ENCODE results near the gene LCE2C. TPM values are rescaled to one million over a fixed set of nuclear protein-coding genes. Genes with fewer than 3 reads are reported as not detected.

The LCE2C gene
- total RNA-seq, 1 experiment from 2014 or later: not detected

GRCh38 chr1:152673016-152673415 lies 2.1 kb upstream of the LCE2C start:
- Mint-ChIP-seq H3K27ac (no peak overlapping the region), H3K9me3 (peaks cover 92% of the 10 kb centered on the region), H3K4me1 (no peaks in the 10 kb centered on the region), H3K36me3 (peaks cover 84% of the 10 kb centered on the region), H3K27me3 (ENCODE audit: low read depth) (peaks cover 5% of the 10 kb centered on the region; the same call in 1 of the 2 replicates), H3K4me3 (no peak overlapping the region)
- ATAC-seq (no peak), DNase-seq (ENCODE audit: low spot score) (no peak)
- POLR2A ChIA-PET: no interaction called here
- CTCF ChIA-PET: no interaction called here
- no peak for TF ChIP-seq ESRRA (CRISPR knock-in tag; IDR thresholded peaks at IDR 0.05; ENCODE audit: borderline replicate concordance)
- TF ChIP-seq NFYB (CRISPR knock-in tag; conservative IDR thresholded peaks at IDR 0.05; ENCODE audit: low read depth): no peak
- TF ChIP-seq AR (CRISPR knock-in tag; IDR thresholded peaks at IDR 0.05): no peak
- TF ChIP-seq, protein P1, sequence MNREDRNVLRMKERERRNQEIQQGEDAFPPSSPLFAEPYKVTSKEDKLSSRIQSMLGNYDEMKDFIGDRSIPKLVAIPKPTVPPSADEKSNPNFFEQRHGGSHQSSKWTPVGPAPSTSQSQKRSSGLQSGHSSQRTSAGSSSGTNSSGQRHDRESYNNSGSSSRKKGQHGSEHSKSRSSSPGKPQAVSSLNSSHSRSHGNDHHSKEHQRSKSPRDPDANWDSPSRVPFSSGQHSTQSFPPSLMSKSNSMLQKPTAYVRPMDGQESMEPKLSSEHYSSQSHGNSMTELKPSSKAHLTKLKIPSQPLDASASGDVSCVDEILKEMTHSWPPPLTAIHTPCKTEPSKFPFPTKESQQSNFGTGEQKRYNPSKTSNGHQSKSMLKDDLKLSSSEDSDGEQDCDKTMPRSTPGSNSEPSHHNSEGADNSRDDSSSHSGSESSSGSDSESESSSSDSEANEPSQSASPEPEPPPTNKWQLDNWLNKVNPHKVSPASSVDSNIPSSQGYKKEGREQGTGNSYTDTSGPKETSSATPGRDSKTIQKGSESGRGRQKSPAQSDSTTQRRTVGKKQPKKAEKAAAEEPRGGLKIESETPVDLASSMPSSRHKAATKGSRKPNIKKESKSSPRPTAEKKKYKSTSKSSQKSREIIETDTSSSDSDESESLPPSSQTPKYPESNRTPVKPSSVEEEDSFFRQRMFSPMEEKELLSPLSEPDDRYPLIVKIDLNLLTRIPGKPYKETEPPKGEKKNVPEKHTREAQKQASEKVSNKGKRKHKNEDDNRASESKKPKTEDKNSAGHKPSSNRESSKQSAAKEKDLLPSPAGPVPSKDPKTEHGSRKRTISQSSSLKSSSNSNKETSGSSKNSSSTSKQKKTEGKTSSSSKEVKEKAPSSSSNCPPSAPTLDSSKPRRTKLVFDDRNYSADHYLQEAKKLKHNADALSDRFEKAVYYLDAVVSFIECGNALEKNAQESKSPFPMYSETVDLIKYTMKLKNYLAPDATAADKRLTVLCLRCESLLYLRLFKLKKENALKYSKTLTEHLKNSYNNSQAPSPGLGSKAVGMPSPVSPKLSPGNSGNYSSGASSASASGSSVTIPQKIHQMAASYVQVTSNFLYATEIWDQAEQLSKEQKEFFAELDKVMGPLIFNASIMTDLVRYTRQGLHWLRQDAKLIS (CRISPR knock-in tag; IDR thresholded peaks at IDR 0.05; ENCODE audit: borderline replicate concordance): no peak
- no peak for TF ChIP-seq IRF2 (CRISPR knock-in tag; IDR thresholded peaks at IDR 0.05; ENCODE audit: borderline replicate concordance, low read depth)
- no peak for TF ChIP-seq ZNF138 (CRISPR knock-in tag; conservative IDR thresholded peaks at IDR 0.05)
- TF ChIP-seq ZNF532 (CRISPR knock-in tag; IDR thresholded peaks at IDR 0.05; ENCODE audit: borderline replicate concordance): no peak
- TF ChIP-seq, protein P2, sequence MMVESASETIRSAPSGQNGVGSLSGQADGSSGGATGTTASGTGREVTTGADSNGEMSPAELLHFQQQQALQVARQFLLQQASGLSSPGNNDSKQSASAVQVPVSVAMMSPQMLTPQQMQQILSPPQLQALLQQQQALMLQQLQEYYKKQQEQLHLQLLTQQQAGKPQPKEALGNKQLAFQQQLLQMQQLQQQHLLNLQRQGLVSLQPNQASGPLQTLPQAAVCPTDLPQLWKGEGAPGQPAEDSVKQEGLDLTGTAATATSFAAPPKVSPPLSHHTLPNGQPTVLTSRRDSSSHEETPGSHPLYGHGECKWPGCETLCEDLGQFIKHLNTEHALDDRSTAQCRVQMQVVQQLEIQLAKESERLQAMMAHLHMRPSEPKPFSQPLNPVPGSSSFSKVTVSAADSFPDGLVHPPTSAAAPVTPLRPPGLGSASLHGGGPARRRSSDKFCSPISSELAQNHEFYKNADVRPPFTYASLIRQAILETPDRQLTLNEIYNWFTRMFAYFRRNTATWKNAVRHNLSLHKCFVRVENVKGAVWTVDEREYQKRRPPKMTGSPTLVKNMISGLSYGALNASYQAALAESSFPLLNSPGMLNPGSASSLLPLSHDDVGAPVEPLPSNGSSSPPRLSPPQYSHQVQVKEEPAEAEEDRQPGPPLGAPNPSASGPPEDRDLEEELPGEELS (CRISPR knock-in tag; IDR thresholded peaks at IDR 0.05): no peak
- TF ChIP-seq, protein P3, sequence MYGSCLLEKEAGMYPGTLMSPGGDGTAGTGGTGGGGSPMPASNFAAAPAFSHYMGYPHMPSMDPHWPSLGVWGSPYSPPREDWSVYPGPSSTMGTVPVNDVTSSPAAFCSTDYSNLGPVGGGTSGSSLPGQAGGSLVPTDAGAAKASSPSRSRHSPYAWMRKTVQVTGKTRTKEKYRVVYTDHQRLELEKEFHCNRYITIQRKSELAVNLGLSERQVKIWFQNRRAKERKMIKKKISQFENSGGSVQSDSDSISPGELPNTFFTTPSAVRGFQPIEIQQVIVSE (CRISPR knock-in tag; IDR thresholded peaks at IDR 0.05; ENCODE audit: borderline replicate concordance): no peak
- TF ChIP-seq, protein P4, sequence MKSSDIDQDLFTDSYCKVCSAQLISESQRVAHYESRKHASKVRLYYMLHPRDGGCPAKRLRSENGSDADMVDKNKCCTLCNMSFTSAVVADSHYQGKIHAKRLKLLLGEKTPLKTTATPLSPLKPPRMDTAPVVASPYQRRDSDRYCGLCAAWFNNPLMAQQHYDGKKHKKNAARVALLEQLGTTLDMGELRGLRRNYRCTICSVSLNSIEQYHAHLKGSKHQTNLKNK (CRISPR knock-in tag; IDR thresholded peaks at IDR 0.05): no peak
- TF ChIP-seq SMAD3 (CRISPR knock-in tag; IDR thresholded peaks at IDR 0.05; ENCODE audit: borderline replicate concordance): no peak
- no peak for TF ChIP-seq JUN (CRISPR knock-in tag; IDR thresholded peaks at IDR 0.05)
- no peak for TF ChIP-seq EMX1 (CRISPR knock-in tag; IDR thresholded peaks at IDR 0.05)
- TF ChIP-seq, protein P5, sequence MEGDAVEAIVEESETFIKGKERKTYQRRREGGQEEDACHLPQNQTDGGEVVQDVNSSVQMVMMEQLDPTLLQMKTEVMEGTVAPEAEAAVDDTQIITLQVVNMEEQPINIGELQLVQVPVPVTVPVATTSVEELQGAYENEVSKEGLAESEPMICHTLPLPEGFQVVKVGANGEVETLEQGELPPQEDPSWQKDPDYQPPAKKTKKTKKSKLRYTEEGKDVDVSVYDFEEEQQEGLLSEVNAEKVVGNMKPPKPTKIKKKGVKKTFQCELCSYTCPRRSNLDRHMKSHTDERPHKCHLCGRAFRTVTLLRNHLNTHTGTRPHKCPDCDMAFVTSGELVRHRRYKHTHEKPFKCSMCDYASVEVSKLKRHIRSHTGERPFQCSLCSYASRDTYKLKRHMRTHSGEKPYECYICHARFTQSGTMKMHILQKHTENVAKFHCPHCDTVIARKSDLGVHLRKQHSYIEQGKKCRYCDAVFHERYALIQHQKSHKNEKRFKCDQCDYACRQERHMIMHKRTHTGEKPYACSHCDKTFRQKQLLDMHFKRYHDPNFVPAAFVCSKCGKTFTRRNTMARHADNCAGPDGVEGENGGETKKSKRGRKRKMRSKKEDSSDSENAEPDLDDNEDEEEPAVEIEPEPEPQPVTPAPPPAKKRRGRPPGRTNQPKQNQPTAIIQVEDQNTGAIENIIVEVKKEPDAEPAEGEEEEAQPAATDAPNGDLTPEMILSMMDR (IDR thresholded peaks at IDR 0.05): no peak
